Measurements from ENCODE around the gene CCDC57.

DNA sequence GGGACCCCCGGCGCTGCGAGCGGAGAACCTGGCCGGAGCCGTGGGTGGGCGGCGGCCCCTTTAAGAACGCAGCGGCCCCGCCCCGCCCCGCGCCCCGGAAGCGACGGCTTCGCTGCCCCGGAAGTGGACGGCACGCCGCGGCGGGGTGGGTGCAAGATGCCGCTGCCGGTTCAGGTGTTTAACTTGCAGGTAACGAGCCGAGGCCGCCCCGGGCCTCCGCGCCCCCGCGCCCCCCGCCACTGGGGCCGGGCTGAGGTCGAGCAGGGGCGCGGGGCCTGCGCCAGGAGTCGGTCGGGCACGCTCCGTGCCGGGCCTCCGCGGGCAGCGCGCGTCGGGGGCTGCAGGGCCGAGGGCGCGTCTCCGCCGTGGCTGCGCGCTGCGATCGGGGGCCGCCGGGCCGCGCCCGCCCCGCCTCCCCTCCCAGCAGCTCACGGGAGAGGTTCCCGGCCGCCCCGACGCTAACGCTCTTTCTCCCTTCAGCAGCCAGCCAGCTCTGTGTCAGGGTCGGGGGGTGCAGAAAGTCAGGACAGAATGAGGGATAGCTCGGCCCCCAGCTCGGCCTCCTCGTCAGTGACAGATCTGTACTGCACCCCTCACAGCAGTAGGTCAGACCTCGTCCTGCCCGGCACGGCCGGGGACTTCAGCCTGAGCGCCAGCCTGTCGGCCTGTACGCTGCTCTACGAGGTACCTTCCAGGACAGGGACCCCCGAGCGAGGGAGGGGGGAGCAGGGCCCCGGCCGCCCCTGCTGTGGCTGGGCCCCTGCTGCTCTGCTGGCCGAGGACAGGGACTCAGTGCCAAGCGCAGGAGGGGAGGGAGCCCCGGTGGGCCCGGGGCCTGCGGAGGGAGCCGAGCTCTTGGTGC, 160.6 kb downstream of the CCDC57 start, which contains the start of the genes GPS1 and RFNG:
- no peak for TF ChIP-seq CTCF (optimal IDR thresholded peaks at IDR 0.05 in 1 of 3, IDR thresholded peaks at IDR 0.05 in 1 of 3, conservative IDR thresholded peaks at IDR 0.05 in 1 of 3; ENCODE audit: extremely low read depth in 1 of 3, insufficient read depth in 2 of 3, low read length in 3 of 3)
- TF ChIP-seq EZH2 (IDR thresholded peaks at IDR 0.05; ENCODE audit: low read length), result no peak

All from keratinocyte (primary cell).